Omental fat pad (tissue), 4 donors: Measurements from ENCODE around the gene ANKRD13C. TPM values are rescaled to one million over a fixed set of nuclear protein-coding genes. Genes with fewer than 3 reads are reported as not detected.
"Not testable (repeated sequence)": the region's sequence is repeated elsewhere in the genome, so short reads cannot be mapped to it uniquely, and the experiment has no call there.

Source experiments
- ATAC-seq: fragments of 150-250 bp; one replicate; pipeline ENCODE4 v1.9.1; 2016; ENCODE audit warnings: mild to moderate bottlenecking, moderate library complexity; ENCODE audit not compliant: low FRiP score
- DNase-seq: peaks from one replicate; pipeline ENCODE4 v3.0.0-alpha.2; 2019; ENCODE audit warnings: low spot score
- total RNA-seq, 4 donors: library from RNA; depleted of rRNA; stranded (reverse); fragments of >200 nt; gene quantifications; one replicate each; pipeline ENCODE4 v1.1.0, GENCODE V29; 2016
- TF ChIP-seq, protein P1 (sequence below), 3 donors: fragments of 450-650 bp; IDR thresholded peaks; one replicate each; pipeline ENCODE4 v1.5.1; 2016 to 2017; ENCODE audit warnings: antibody characterized with exemption in 3 of 3, mild to moderate bottlenecking in 3 of 3, moderate library complexity in 2 of 3

The ANKRD13C gene
- total RNA-seq, 4 donors from 2014 or later, result 19.5 to 29.0 (median 22.5) TPM

DNA sequence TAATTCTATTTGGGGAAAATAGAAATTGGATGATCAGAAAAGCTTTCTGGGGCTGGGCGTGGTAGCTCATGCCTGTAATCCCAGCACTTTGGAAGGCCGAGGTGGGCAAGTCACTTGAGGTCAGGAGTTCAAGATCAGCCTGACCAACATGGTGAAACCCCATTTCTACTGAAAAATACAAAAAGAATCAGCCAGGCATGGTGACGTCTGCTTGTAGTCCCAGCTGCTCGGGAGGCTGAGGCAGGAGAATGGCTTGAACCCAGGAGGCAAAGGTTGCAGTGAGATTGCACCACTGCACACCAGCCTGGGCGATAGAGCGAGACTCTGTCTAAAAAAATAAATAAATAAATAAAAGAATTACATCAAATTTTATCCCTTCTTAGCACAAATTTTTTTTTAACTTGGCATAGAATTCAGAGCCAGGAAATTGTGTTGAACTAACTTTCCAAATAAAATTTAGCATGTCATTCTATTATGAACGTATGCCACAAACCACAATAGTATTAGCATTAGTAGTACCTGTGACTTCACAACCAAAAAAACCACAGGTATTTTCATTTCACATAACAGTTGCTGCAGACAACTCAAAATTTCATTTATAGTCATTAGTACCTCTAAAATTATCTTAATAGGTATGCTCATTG is 4.5 kb upstream of the ANKRD13C start:
- no peak for DNase-seq
- TF ChIP-seq, protein P1, sequence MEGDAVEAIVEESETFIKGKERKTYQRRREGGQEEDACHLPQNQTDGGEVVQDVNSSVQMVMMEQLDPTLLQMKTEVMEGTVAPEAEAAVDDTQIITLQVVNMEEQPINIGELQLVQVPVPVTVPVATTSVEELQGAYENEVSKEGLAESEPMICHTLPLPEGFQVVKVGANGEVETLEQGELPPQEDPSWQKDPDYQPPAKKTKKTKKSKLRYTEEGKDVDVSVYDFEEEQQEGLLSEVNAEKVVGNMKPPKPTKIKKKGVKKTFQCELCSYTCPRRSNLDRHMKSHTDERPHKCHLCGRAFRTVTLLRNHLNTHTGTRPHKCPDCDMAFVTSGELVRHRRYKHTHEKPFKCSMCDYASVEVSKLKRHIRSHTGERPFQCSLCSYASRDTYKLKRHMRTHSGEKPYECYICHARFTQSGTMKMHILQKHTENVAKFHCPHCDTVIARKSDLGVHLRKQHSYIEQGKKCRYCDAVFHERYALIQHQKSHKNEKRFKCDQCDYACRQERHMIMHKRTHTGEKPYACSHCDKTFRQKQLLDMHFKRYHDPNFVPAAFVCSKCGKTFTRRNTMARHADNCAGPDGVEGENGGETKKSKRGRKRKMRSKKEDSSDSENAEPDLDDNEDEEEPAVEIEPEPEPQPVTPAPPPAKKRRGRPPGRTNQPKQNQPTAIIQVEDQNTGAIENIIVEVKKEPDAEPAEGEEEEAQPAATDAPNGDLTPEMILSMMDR (IDR thresholded peaks at IDR 0.05), result no peak
- ATAC-seq, result no peak

DNA sequence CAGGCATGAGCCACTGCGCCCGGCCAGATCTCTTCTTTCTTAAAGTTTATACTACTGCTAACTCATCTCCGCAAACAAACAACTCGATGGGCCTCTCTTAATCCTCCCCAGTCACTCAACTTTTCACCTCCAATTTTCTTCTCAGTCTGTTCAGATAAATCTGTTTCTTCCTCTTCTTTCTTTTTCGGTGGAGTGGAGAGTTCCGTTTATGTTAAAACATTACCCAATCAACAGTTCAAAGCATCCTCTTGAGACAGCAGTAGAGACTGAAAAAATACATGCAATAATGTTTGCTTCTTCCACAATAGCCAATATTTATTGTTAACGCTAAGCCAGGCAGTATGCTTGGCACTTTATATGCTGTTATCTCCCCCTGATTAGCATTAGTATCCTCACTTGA is 1.4 kb upstream of the ANKRD13C start:
- ATAC-seq (no peak), DNase-seq (no peak)
- TF ChIP-seq, protein P1 (IDR thresholded peaks at IDR 0.05), result no peak

DNA sequence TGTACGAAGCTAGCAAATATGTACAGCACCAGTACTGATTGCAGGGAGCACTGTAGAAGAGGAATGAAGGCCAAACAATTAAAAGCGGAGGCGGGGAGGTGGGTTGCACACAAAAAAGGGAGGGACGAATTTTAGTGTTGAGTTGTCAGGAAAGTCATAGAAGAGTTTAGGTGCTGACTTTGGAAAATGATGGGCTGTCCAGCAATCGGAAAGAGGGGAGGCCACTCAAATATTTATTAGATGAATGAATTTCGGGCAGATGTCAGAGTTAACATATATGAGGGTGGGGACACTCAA is 537 bp upstream of the ANKRD13C start:
- TF ChIP-seq, protein P1 (IDR thresholded peaks at IDR 0.05), result no peak
- no peak for ATAC-seq
- DNase-seq, result no peak

DNA sequence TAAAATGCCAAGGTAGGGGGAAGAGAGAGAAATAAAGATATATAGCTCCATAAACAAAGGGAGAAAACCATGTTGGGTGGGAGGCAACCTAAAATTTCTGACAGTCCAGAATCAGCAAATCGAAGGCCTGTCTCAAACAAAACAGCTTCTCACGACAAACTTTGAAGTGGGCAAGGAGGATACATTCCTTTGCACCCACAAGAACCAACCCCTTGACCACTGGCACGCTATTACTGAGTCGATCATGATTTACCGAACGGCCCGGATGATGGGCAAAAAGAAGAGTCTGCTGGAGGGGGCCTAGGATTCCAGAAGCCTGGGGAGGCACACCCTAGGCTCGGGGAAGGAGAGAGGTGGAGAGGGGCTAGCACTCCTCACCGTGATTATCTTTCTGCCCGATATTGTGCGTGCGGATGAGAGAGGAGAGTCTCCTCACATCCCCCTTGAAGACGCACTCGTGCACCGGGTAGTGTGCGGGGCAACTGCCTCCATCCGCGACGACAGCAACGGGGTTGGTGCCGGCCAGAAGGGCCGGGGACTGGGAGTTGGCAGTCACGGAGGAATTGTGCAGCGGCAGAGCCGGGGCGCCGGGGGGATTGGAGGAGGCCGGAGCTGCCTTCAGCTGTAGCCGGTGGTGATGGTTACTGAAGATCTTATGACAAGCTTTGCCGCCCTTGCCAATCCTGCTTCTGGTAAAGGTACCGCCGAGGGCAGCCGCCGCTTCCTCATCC is 756 bp downstream of the ANKRD13C start:
- peak; percentile 24 for DNase-seq
- ATAC-seq, result peak; percentile 24
- TF ChIP-seq, protein P1 (IDR thresholded peaks at IDR 0.05), result no peak

DNA sequence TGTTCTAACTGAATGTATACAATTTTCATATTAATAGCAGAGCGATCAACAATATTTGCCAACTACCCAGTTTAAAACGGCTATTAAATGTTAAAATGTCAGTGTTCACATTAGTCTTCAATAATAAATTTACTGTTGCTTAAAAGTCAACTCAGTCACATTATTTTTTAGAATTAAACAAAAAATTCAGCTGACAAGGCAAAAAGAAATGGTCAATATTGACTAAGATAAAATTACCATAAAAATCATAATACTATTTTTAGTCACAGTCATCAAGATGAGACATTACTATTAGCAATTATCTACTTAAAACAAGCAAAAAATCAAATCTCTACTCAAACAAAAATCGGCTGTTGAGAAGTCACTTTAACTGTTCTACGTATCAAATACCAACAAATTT is 1.5 kb downstream of the ANKRD13C start:
- ATAC-seq, result no peak
- TF ChIP-seq, protein P1 (IDR thresholded peaks at IDR 0.05), result no peak
- DNase-seq, result no peak

DNA sequence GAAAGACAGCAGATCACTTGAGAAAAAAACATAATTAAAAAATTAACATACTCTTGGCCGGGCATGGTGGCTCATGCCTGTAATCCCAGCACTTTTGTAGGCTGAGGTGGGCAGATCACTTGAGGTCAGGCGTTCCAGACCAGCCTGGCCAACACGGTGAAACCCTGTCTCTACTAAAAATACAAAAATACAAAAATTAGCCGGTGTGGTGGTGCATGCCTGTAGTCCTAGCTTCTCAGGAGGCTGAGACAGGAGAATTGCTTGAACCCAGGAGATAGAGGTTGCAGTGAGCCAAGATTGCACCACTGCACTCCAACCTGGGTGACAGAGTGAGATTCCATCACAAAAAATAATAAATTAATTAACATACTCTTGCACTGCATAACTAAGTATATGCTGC is 4.7 kb downstream of the ANKRD13C start:
- DNase-seq, ATAC-seq: not testable (repeated sequence)

DNA sequence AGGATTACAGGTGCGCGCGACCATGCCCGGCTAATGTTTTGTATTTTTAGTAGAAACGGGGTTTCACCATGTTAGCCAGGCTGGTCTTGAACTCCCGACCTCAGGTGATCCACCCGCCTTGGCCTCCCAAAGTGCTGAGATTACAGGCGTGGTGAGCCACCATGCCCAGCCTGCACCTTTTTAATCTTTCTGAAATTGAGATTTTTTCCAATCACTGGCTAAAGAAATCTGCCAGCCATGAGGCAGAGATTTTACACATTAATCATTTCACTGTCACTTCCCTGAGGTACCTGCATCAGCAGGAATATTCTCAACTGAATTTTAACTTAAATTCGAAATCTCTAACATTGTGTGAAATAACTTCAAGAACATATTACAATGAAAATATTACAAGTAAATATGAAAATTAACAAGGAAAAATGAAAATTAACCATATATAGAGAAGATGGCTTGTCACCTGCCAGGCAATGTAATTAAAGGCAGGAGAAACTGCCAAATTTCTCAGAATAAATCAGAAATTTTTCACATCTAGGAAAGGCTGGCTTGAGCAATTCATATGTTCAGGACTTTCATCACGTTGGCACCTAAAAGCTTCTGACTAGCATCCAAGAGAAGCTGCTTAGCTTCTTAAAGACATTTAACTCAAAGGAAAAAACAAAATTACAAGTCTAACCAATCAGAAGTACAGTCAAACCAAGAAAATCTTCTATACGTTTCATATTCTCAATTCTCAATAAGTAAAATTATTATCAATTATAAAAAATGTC is 5.9 kb downstream of the ANKRD13C start:
- TF ChIP-seq, protein P1 (IDR thresholded peaks at IDR 0.05), result no peak
- no peak for ATAC-seq
- no peak for DNase-seq

DNA sequence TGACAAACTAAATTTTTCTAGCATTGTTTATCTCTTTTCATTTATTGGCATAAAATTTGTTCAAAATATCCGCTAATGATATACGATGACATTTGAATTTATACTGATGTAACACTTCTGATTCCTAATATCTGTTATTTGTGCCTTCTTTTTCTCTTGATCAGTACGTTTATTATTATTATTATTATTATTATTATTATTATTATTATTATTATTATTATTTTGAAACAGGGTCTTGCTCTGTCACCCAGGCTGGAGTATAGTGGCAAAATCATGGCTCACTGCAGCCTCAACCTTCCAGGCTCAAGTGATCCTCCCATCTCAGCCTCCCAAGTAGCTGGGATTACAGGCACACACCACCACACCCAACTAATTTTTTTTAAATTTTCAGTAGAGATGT is 14.9 kb downstream of the ANKRD13C start:
- ATAC-seq, DNase-seq: not testable (repeated sequence)
